K562 (cell line): ENCODE data around the gene AARSD1. TPM values are rescaled to one million over a fixed set of nuclear protein-coding genes. Genes with fewer than 3 reads are reported as not detected.

Experiments
- AFF1 ChIP-seq, 2 experiments: fragments of 450-650 bp; IDR thresholded peaks; 2 replicates each; pipeline ENCODE4 v1.6.1; 2018; ENCODE audit warnings: mild to moderate bottlenecking in 2 of 2, low read depth in 1 of 2; ENCODE audit not compliant: partially characterized antibody in 2 of 2
- ETV1 ChIP-seq: fragments of 450-650 bp; conservative IDR thresholded peaks from 2 replicates; pipeline ENCODE4 v1.6.1; 2016; ENCODE audit warnings: missing genetic modification characterization, control low read depth, low read depth, missing compliant biosample characterization
- IFI16 ChIP-seq: fragments of 250-450 bp; sonication (Bioruptor Pico); IDR thresholded peaks from 2 replicates; pipeline ENCODE4 v2.1.2; 2022; ENCODE audit warnings: mild to moderate bottlenecking, inconsistent platforms
- JUNB ChIP-seq: fragments of 450-650 bp; formaldehyde crosslinking; conservative IDR thresholded peaks from 2 replicates; pipeline ENCODE4 v1.4.0; 2020; ENCODE audit warnings: mild to moderate bottlenecking
- MYNN ChIP-seq, 2 experiments: sonication (generic); formaldehyde crosslinking in 1 of 2; IDR thresholded peaks; 2 replicates each; pipeline versions ENCODE4 v1.5.0 to v1.6.1; 2016 to 2020; ENCODE audit warnings: antibody characterized with exemption in 1 of 2, missing genetic modification reagents in 1 of 2
- NR2C1 ChIP-seq, 2 experiments: fragments of 450-650 bp; IDR thresholded peaks; 2 replicates each; pipeline ENCODE4 v1.6.1; 2017; ENCODE audit warnings: mild to moderate bottlenecking in 2 of 2, antibody characterized with exemption in 1 of 2, inconsistent platforms in 1 of 2, missing compliant biosample characterization in 1 of 2, missing genetic modification characterization in 1 of 2
- PHF20 ChIP-seq: fragments of 450-650 bp; IDR thresholded peaks from 2 replicates; pipeline ENCODE4 v1.6.1; 2018; ENCODE audit not compliant: partially characterized antibody
- RBBP5 ChIP-seq: fragments of 200-600 bp; sonication (generic); IDR thresholded peaks from 2 replicates; pipeline ENCODE4 v1.6.1; 2012; ENCODE audit warnings: borderline replicate concordance, mild to moderate bottlenecking, low read length, control low read depth, inconsistent platforms; ENCODE audit not compliant: insufficient read depth, poor library complexity, severe bottlenecking
- SMARCA4 ChIP-seq: fragments of 450-650 bp; IDR thresholded peaks from 2 replicates; pipeline ENCODE4 v1.6.1; 2016
- TEAD2 ChIP-seq: fragments of 450-650 bp; IDR thresholded peaks from 2 replicates; pipeline ENCODE4 v1.6.1; 2016; ENCODE audit warnings: missing genetic modification characterization, control low read depth, missing compliant biosample characterization
- UBTF ChIP-seq, 2 experiments: IDR thresholded peaks; 2 replicates each; pipeline ENCODE4 v1.6.1; 2012; ENCODE audit warnings: improper control_type of control experiment in 2 of 2, low read depth in 2 of 2, low read length in 2 of 2, borderline replicate concordance in 1 of 2
- USF1 ChIP-seq: sonication (generic); formaldehyde crosslinking; IDR thresholded peaks from 2 replicates; pipeline ENCODE4 v1.9.0; 2022; ENCODE audit warnings: mild to moderate bottlenecking, missing genetic modification reagents
- ZBED1 ChIP-seq: IDR thresholded peaks from 2 replicates; pipeline ENCODE4 v1.6.1; 2014
- ZBTB5 ChIP-seq: fragments of 450-650 bp; IDR thresholded peaks from 2 replicates; pipeline ENCODE4 v1.6.1; 2017; ENCODE audit warnings: antibody characterized with exemption
- ZC3H11A ChIP-seq: IDR thresholded peaks from 2 replicates; pipeline ENCODE4 v1.6.1; 2012; ENCODE audit warnings: low read depth, low read length, improper control_type of control experiment
- ZNF124 ChIP-seq: sonication (generic); formaldehyde crosslinking; IDR thresholded peaks from 2 replicates; pipeline ENCODE4 v1.8.1; 2022; ENCODE audit warnings: missing genetic modification reagents
- ZNF263 ChIP-seq: sonication (generic); formaldehyde crosslinking; IDR thresholded peaks from 2 replicates; pipeline ENCODE4 v1.8.0; 2022; ENCODE audit warnings: mild to moderate bottlenecking, missing genetic modification reagents, borderline replicate concordance
- polyA plus RNA-seq, 8 experiments: library from polyadenylated mRNA; depleted of rRNA in 4 of 8; stranded (reverse) in 5 of 8; unstranded in 3 of 8; fragments of >200 nt; fragmentation: Nextera tagmentation in 2 of 8; fragmentation: Illumina TruSeq in 1 of 8; extraction: Ambion mirVana in 2 of 8; extraction: Trizol in 1 of 8; gene quantifications; 2 replicates each; pipeline versions ENCODE4 v1.2.1 to v1.2.3, GENCODE V29; 2011 to 2014; ENCODE audit warnings: inconsistent platforms in 1 of 8, missing spikeins in 1 of 8
- total RNA-seq, 7 experiments: library from RNA; depleted of rRNA in 6 of 7; stranded (reverse); fragments of >200 nt in 6 of 7; fragmentation: Illumina TruSeq in 2 of 7; extraction: Trizol in 2 of 7; gene quantifications; 2 replicates each; pipeline versions ENCODE4 v1.2.1 to v1.2.3, GENCODE V29; 2011 to 2021; ENCODE audit warnings: low replicate concordance in 1 of 7

AARSD1 gene
- total and polyA plus RNA-seq, 9 of the 15 experiments (the other 6 are each of a cell fraction or from before 2014, with no cell fraction given): 51.7 to 98.5 (median 68.6) TPM

GRCh38 chr17:42997984-42998938, 34.0 kb upstream of the AARSD1 start, which contains the start of gene RPL27 (continued):
- TF ChIP-seq AFF1 (IDR thresholded peaks at IDR 0.05; ENCODE audit: low read depth in 1 of 2, partially characterized antibody in 2 of 2) (peak in 1 of 2 experiments; percentile 82), NR2C1 (IDR thresholded peaks at IDR 0.05) (peak; percentile 99), NR2C1 (tag; IDR thresholded peaks at IDR 0.05) (peak; percentile 100), ZNF124 (CRISPR knock-in tag) (no peak), UBTF (IDR thresholded peaks at IDR 0.05; ENCODE audit: borderline replicate concordance in 1 of 2, low read depth in 2 of 2, low read length in 2 of 2) (peak in 1 of 2 experiments; percentile 86; a peak in 2 of 4 replicates), IFI16 (CRISPR knock-in tag) (no peak), USF1 (CRISPR knock-in tag) (peak; percentile 69), ZBED1 (peak; percentile 34; the same call in 1 of the 2 replicates), ZC3H11A (0 out of 2 replicates have a peak, but pooled peaks have one; percentile 40), TEAD2 (tag) (peak; percentile 57; the same call in 1 of the 2 replicates), ZBTB5 (no peak), MYNN (IDR thresholded peaks at IDR 0.05) (peak; percentile 71), MYNN (CRISPR knock-in tag; IDR thresholded peaks at IDR 0.05) (no peak), ZNF263 (CRISPR knock-in tag) (peak; percentile 88), RBBP5 (peak; percentile 98), ETV1 (peak; percentile 98), JUNB (no peak), SMARCA4 (peak; percentile 70), PHF20 (peak; percentile 98)
